HEK293 (cell line): ENCODE results near the gene SLC7A4.

Source experiments
- BCL11A ChIP-seq: fragments of 450-650 bp; formaldehyde crosslinking; IDR thresholded peaks from 2 replicates; pipeline ENCODE4 v1.5.1; 2016; ENCODE audit warnings: low read depth, missing biosample characterization, missing genetic modification characterization
- MYNN ChIP-seq: fragments of 450-650 bp; formaldehyde crosslinking; IDR thresholded peaks from 2 replicates; pipeline ENCODE4 v1.5.1; 2016; ENCODE audit warnings: missing biosample characterization, missing genetic modification characterization, borderline replicate concordance
- TRIM28 ChIP-seq: IDR thresholded peaks from 2 replicates; pipeline ENCODE4 v1.6.1; 2011; ENCODE audit warnings: low read length, control low read depth, borderline replicate concordance
- ZNF121 ChIP-seq: fragments of 450-650 bp; formaldehyde crosslinking; IDR thresholded peaks from 2 replicates; pipeline ENCODE4 v1.5.1; 2016; ENCODE audit warnings: missing biosample characterization, missing genetic modification characterization
- ZNF133 ChIP-seq: fragments of 450-650 bp; formaldehyde crosslinking; IDR thresholded peaks from 2 replicates; pipeline ENCODE4 v1.5.1; 2016; ENCODE audit warnings: missing biosample characterization, missing genetic modification characterization
- ZNF157 ChIP-seq: fragments of 450-650 bp; formaldehyde crosslinking; IDR thresholded peaks from 2 replicates; pipeline ENCODE4 v1.5.1; 2016; ENCODE audit warnings: missing biosample characterization, missing genetic modification characterization
- ZNF16 ChIP-seq: fragments of 450-650 bp; formaldehyde crosslinking; IDR thresholded peaks from 2 replicates; pipeline ENCODE4 v1.5.1; 2016; ENCODE audit warnings: low read depth, missing biosample characterization, missing genetic modification characterization
- ZNF175 ChIP-seq: fragments of 450-650 bp; formaldehyde crosslinking; IDR thresholded peaks from 2 replicates; pipeline ENCODE4 v1.5.1; 2016; ENCODE audit warnings: missing biosample characterization, missing genetic modification characterization
- ZNF211 ChIP-seq: fragments of 450-650 bp; formaldehyde crosslinking; IDR thresholded peaks from 2 replicates; pipeline ENCODE4 v1.5.1; 2016; ENCODE audit warnings: low read depth, missing biosample characterization, missing genetic modification characterization
- ZNF239 ChIP-seq: fragments of 450-650 bp; formaldehyde crosslinking; IDR thresholded peaks from 2 replicates; pipeline ENCODE4 v1.5.1; 2016; ENCODE audit warnings: missing biosample characterization, missing genetic modification characterization
- ZNF354C ChIP-seq: fragments of 450-650 bp; formaldehyde crosslinking; IDR thresholded peaks from 2 replicates; pipeline ENCODE4 v1.5.1; 2016; ENCODE audit warnings: missing biosample characterization, missing genetic modification characterization, low read depth, borderline replicate concordance
- ZNF391 ChIP-seq: fragments of 450-650 bp; formaldehyde crosslinking; IDR thresholded peaks from 2 replicates; pipeline ENCODE4 v1.5.1; 2016; ENCODE audit warnings: low read depth, missing biosample characterization, missing genetic modification characterization, borderline replicate concordance
- ZNF423 ChIP-seq: fragments of 450-650 bp; formaldehyde crosslinking; IDR thresholded peaks from 2 replicates; pipeline ENCODE4 v1.5.1; 2016; ENCODE audit warnings: missing biosample characterization, missing genetic modification characterization
- ZNF514 ChIP-seq: fragments of 450-650 bp; formaldehyde crosslinking; IDR thresholded peaks from 2 replicates; pipeline ENCODE4 v1.5.1; 2016; ENCODE audit warnings: missing biosample characterization, missing genetic modification characterization
- ZNF521 ChIP-seq: fragments of 450-650 bp; formaldehyde crosslinking; IDR thresholded peaks from 2 replicates; pipeline ENCODE4 v1.5.1; 2017; ENCODE audit warnings: missing biosample characterization, mild to moderate bottlenecking, missing genetic modification characterization
- ZNF529 ChIP-seq: fragments of 450-650 bp; formaldehyde crosslinking; IDR thresholded peaks from 2 replicates; pipeline ENCODE4 v1.5.1; 2017; ENCODE audit warnings: missing genetic modification characterization, missing biosample characterization; ENCODE audit not compliant: insufficient replicate concordance
- ZNF549 ChIP-seq: fragments of 450-650 bp; IDR thresholded peaks from 2 replicates; pipeline ENCODE4 v1.5.1; 2018; ENCODE audit warnings: missing biosample characterization, missing genetic modification characterization, mild to moderate bottlenecking, inconsistent platforms, moderate library complexity
- ZNF561 ChIP-seq: fragments of 450-650 bp; IDR thresholded peaks from 2 replicates; pipeline ENCODE4 v1.5.1; 2018; ENCODE audit warnings: missing biosample characterization, missing genetic modification characterization, borderline replicate concordance
- ZNF596 ChIP-seq: fragments of 450-650 bp; IDR thresholded peaks from 2 replicates; pipeline ENCODE4 v1.5.0; 2018; ENCODE audit warnings: missing biosample characterization, mild to moderate bottlenecking, missing genetic modification characterization, moderate library complexity
- ZNF623 ChIP-seq: fragments of 450-650 bp; formaldehyde crosslinking; IDR thresholded peaks from 2 replicates; pipeline ENCODE4 v1.5.1; 2016; ENCODE audit warnings: missing biosample characterization, missing genetic modification characterization
- ZNF654 ChIP-seq: fragments of 450-650 bp; formaldehyde crosslinking; IDR thresholded peaks from 2 replicates; pipeline ENCODE4 v1.5.1; 2016; ENCODE audit warnings: low read depth, missing biosample characterization, missing genetic modification characterization
- ZNF701 ChIP-seq: fragments of 450-650 bp; formaldehyde crosslinking; IDR thresholded peaks from 2 replicates; pipeline ENCODE4 v1.5.1; 2016; ENCODE audit warnings: missing biosample characterization, missing genetic modification characterization
- ZNF707 ChIP-seq: fragments of 450-650 bp; formaldehyde crosslinking; IDR thresholded peaks from 2 replicates; pipeline ENCODE4 v1.5.1; 2016; ENCODE audit warnings: missing biosample characterization, missing genetic modification characterization
- TF ChIP-seq, protein P1 (sequence below): fragments of 450-650 bp; formaldehyde crosslinking; IDR thresholded peaks from 2 replicates; pipeline ENCODE4 v1.5.1; 2016; ENCODE audit warnings: missing biosample characterization, missing genetic modification characterization
- TF ChIP-seq, protein P2 (sequence below): fragments of 450-650 bp; formaldehyde crosslinking; IDR thresholded peaks from 2 replicates; pipeline ENCODE4 v1.5.1; 2016; ENCODE audit warnings: missing biosample characterization, missing genetic modification characterization
- TF ChIP-seq, protein P3 (sequence below): fragments of 450-650 bp; formaldehyde crosslinking; IDR thresholded peaks from 2 replicates; pipeline ENCODE4 v1.5.1; 2017; ENCODE audit warnings: missing biosample characterization, missing genetic modification characterization
- TF ChIP-seq, protein P4 (sequence below): fragments of 450-650 bp; formaldehyde crosslinking; IDR thresholded peaks from 2 replicates; pipeline ENCODE4 v1.5.1; 2016; ENCODE audit warnings: missing biosample characterization, missing genetic modification characterization
- TF ChIP-seq, protein P5 (sequence below): fragments of 450-650 bp; formaldehyde crosslinking; IDR thresholded peaks from 2 replicates; pipeline ENCODE4 v1.5.1; 2016; ENCODE audit warnings: missing biosample characterization, missing genetic modification characterization

Gene SLC7A4

DNA sequence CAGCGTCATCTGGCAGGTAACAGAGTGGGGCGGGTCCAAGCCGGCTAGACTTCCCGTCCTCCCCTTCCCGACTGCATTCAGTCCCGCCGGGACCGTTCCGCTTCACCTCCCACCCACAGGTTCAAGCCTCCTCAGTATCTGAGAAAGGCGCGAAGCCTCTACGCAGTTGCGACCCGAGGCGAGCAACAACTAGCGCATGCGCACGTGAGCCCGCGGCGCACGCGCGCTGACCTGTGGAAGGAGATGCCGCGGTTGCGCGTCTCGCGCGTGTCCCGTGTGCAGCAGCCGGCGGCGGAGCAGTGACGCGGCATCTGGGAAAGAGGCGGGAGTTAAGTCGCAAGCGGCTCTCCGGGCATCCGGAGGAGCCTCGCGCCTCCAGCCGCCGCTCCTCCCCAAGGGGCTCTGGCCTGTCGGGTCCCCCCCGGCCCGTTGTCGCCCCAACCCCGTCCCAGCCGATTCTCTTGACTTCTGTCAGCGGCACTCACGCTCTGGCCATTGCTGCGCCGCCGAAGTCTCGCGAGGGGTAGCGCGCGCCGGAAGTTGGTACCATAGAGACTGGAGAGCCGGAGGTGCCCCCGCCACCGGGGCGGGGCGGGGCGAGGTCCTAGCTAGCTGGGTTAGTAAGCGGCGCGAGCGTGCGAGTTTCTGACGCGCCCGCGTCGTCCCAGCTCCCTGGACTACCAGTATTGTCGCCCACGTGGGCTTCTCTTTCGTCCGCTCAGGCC is 30.6 kb downstream of the SLC7A4 start, which contains the start of gene THAP7 (continued):
- TF ChIP-seq, protein P1, sequence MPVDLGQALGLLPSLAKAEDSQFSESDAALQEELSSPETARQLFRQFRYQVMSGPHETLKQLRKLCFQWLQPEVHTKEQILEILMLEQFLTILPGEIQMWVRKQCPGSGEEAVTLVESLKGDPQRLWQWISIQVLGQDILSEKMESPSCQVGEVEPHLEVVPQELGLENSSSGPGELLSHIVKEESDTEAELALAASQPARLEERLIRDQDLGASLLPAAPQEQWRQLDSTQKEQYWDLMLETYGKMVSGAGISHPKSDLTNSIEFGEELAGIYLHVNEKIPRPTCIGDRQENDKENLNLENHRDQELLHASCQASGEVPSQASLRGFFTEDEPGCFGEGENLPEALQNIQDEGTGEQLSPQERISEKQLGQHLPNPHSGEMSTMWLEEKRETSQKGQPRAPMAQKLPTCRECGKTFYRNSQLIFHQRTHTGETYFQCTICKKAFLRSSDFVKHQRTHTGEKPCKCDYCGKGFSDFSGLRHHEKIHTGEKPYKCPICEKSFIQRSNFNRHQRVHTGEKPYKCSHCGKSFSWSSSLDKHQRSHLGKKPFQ (tag by site-specific recombination), result no peak
- TF ChIP-seq ZNF239 (no peak; the same call in 1 of the 2 replicates), ZNF549 (tag by site-specific recombination) (no peak), ZNF211 (tag by site-specific recombination) (no peak), ZNF133 (no peak), TRIM28 (no peak), ZNF623 (tag by site-specific recombination) (no peak), ZNF423 (tag by site-specific recombination) (no peak), ZNF701 (tag by site-specific recombination) (no peak), ZNF391 (tag by site-specific recombination) (peak; percentile 38; the same call in 1 of the 2 replicates), ZNF707 (tag by site-specific recombination) (no peak), ZNF514 (no peak), ZNF521 (no peak), ZNF16 (tag by site-specific recombination) (no peak), ZNF529 (tag by site-specific recombination) (no peak), ZNF596 (tag by site-specific recombination) (no peak), MYNN (tag by site-specific recombination) (no peak), ZNF561 (tag by site-specific recombination) (no peak; the same call in none of the 2 replicates), ZNF354C (no peak), ZNF175 (tag by site-specific recombination) (no peak), ZNF157 (no peak), ZNF654 (tag by site-specific recombination) (no peak), ZNF121 (tag by site-specific recombination) (no peak), BCL11A (tag by site-specific recombination) (no peak)
- TF ChIP-seq, protein P2, sequence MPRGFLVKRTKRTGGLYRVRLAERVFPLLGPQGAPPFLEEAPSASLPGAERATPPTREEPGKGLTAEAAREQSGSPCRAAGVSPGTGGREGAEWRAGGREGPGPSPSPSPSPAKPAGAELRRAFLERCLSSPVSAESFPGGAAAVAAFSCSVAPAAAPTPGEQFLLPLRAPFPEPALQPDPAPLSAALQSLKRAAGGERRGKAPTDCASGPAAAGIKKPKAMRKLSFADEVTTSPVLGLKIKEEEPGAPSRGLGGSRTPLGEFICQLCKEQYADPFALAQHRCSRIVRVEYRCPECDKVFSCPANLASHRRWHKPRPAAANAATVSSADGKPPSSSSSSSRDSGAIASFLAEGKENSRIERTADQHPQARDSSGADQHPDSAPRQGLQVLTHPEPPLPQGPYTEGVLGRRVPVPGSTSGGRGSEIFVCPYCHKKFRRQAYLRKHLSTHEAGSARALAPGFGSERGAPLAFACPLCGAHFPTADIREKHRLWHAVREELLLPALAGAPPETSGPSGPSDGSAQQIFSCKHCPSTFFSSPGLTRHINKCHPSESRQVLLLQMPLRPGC (tag by site-specific recombination), result no peak; the same call in 1 of the 2 replicates
- TF ChIP-seq, protein P3, sequence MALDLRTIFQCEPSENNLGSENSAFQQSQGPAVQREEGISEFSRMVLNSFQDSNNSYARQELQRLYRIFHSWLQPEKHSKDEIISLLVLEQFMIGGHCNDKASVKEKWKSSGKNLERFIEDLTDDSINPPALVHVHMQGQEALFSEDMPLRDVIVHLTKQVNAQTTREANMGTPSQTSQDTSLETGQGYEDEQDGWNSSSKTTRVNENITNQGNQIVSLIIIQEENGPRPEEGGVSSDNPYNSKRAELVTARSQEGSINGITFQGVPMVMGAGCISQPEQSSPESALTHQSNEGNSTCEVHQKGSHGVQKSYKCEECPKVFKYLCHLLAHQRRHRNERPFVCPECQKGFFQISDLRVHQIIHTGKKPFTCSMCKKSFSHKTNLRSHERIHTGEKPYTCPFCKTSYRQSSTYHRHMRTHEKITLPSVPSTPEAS (tag by site-specific recombination), result no peak
- TF ChIP-seq, protein P4, sequence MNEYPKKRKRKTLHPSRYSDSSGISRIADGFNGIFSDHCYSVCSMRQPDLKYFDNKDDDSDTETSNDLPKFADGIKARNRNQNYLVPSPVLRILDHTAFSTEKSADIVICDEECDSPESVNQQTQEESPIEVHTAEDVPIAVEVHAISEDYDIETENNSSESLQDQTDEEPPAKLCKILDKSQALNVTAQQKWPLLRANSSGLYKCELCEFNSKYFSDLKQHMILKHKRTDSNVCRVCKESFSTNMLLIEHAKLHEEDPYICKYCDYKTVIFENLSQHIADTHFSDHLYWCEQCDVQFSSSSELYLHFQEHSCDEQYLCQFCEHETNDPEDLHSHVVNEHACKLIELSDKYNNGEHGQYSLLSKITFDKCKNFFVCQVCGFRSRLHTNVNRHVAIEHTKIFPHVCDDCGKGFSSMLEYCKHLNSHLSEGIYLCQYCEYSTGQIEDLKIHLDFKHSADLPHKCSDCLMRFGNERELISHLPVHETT, result 0 out of 2 replicates have a peak, but pooled peaks have one; percentile 21
- TF ChIP-seq, protein P5, sequence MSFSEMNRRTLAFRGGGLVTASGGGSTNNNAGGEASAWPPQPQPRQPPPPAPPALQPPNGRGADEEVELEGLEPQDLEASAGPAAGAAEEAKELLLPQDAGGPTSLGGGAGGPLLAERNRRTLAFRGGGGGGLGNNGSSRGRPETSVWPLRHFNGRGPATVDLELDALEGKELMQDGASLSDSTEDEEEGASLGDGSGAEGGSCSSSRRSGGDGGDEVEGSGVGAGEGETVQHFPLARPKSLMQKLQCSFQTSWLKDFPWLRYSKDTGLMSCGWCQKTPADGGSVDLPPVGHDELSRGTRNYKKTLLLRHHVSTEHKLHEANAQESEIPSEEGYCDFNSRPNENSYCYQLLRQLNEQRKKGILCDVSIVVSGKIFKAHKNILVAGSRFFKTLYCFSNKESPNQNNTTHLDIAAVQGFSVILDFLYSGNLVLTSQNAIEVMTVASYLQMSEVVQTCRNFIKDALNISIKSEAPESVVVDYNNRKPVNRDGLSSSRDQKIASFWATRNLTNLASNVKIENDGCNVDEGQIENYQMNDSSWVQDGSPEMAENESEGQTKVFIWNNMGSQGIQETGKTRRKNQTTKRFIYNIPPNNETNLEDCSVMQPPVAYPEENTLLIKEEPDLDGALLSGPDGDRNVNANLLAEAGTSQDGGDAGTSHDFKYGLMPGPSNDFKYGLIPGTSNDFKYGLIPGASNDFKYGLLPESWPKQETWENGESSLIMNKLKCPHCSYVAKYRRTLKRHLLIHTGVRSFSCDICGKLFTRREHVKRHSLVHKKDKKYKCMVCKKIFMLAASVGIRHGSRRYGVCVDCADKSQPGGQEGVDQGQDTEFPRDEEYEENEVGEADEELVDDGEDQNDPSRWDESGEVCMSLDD, result peak; percentile 97
